Measurements from ENCODE around the gene ZPBP2.

The ZPBP2 gene

DNA sequence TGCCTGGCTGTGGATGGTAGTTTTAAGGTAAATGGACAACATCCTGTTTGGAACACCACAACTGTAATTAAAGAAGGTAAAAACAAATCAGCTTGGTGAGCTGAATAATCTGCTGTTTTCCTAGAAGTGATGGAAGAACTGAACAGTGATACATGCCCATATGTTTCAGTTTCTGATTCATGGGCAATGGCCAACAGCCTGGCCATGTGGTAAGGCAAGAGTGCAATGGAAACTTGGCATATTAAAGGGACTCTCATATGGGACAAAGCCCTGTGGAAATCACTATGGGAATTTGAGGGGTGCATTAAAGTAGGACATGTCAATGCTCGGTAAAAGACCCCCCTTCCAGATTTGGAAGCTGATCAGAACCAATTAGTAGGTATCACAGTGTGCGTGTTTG is 41.7 kb upstream of the ZPBP2 start:
- TF ChIP-seq ZFX (IDR thresholded peaks at IDR 0.05), result no peak
- TF ChIP-seq, protein P1, sequence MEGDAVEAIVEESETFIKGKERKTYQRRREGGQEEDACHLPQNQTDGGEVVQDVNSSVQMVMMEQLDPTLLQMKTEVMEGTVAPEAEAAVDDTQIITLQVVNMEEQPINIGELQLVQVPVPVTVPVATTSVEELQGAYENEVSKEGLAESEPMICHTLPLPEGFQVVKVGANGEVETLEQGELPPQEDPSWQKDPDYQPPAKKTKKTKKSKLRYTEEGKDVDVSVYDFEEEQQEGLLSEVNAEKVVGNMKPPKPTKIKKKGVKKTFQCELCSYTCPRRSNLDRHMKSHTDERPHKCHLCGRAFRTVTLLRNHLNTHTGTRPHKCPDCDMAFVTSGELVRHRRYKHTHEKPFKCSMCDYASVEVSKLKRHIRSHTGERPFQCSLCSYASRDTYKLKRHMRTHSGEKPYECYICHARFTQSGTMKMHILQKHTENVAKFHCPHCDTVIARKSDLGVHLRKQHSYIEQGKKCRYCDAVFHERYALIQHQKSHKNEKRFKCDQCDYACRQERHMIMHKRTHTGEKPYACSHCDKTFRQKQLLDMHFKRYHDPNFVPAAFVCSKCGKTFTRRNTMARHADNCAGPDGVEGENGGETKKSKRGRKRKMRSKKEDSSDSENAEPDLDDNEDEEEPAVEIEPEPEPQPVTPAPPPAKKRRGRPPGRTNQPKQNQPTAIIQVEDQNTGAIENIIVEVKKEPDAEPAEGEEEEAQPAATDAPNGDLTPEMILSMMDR (conservative IDR thresholded peaks at IDR 0.05), result no peak
- H3K27ac ChIP-seq, result no peak overlapping the region

DNA sequence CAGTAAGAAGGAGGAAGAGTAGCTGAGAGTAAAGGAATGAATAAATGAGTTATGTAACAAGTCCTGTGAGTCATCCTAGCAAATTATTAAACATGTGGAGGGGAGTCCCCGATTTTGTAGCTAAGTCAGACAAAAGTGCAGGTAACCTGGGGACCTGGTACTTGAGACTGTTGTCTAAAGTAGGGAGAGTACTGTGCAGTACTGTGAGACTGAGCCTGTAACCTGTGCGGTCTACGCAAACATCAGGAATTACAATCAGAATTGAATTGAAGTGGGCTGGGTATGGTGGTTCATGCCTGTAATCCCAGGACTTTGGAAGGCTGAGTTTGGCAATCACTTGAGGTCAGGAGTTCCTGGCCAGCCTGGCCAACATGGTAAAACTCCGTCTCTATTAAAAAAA is 39.6 kb upstream of the ZPBP2 start:
- TF ChIP-seq ZFX (IDR thresholded peaks at IDR 0.05), result no peak
- TF ChIP-seq, protein P1 (conservative IDR thresholded peaks at IDR 0.05), result no peak
- no peak overlapping the region for H3K27ac ChIP-seq

DNA sequence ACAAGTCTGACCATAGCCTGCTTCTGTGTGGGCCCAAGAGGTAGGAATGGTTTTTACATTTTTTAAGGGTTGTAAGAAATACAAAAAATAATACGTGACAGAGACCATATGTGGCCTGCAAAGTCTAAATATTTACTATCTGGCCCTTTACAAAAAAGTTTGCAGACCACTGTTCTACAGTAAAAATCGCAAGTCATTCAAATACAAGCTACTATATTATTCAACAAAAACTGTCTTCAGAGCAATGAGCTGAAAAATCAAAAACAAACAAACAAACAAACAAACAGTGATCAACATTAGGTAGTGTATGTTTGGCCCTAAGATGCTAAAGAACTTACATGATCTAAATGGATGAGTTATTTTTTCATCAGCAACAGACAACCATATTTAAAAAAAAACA is 36.4 kb upstream of the ZPBP2 start:
- H3K27ac ChIP-seq, result no peak overlapping the region
- TF ChIP-seq ZFX (IDR thresholded peaks at IDR 0.05), result no peak
- TF ChIP-seq, protein P1 (conservative IDR thresholded peaks at IDR 0.05), result no peak

DNA sequence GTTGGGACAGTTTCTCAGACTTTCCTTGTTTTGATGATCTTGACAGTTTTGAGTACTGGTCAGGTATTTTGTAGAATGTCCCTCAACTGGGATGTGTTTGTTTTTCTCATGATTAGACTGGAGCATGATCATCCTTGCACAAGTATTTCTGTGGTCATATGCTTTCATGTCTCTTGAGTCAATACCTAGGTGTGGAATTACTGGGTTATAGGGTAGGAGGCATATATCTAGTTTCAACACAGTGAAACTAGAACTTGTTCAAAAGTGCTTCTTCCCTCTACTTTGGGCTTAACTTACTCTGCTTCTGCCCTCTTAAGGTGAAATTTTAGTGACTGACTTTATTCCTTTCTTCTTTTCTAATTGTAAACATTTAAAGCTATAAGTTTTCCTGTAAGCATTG is 34.0 kb upstream of the ZPBP2 start:
- no peak overlapping the region for H3K27ac ChIP-seq
- TF ChIP-seq ZFX (IDR thresholded peaks at IDR 0.05), result no peak
- TF ChIP-seq, protein P1 (conservative IDR thresholded peaks at IDR 0.05), result no peak

DNA sequence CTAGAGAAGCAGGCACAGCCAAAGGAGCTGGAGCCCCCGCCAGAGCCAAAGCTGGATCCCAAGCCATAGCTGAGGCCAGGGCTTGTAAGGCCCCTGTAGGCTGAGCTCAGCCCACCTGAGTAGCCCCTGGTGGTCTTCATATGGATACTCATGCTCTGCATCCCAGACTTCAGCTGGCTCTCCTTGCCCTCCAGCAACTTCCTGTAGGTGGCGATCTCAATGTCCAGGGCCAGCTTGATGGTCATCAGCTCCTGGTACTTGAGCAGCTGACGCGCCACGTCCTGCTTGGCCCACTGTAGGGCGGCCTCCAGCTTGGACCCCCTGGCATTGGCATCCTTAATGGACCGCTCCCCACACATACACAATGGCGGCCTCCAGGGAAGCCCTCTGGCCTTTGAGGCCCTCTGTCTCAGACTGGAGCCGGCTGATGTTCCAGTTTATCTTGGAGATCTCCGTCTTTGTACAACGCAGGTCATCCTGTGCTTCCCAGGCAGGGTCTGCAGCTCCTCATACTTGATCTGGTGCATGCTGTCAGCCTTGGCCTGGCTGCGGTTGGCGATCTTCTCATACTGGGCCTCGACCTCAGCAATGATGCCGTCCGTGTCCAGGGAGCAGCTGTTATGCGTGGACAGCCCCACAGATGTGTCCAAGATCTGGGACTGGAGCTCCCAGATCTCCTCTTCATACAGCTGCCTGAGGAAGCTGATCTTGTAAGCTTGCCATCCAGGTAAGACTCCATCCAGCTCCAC is 32.8 kb upstream of the ZPBP2 start:
- H3K27ac ChIP-seq, result no peak overlapping the region
- no peak for TF ChIP-seq ZFX (IDR thresholded peaks at IDR 0.05)
- TF ChIP-seq, protein P1 (conservative IDR thresholded peaks at IDR 0.05), result no peak; the same call in 1 of the 2 replicates

DNA sequence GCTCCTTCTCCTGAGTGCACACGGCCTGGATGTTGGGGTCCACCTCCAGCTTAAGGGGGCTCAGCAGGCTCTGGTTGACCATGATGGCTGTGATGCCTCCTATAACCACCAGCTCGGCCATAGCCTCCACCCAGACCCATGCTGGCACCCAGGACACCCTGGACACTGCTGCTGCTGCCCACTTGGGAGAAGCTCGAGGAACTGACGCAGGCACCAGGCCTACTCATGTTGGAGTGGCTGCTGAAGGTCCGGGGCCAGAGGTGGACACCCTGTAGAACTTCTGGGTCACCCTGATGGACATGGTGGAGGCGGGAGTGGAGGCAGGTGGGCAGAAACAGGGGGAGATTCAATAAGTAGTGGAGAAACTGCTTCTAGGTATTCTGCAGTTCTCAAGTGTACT is 31.9 kb upstream of the ZPBP2 start:
- TF ChIP-seq ZFX (IDR thresholded peaks at IDR 0.05), result no peak
- TF ChIP-seq, protein P1 (conservative IDR thresholded peaks at IDR 0.05), result no peak
- H3K27ac ChIP-seq, result no peak overlapping the region

DNA sequence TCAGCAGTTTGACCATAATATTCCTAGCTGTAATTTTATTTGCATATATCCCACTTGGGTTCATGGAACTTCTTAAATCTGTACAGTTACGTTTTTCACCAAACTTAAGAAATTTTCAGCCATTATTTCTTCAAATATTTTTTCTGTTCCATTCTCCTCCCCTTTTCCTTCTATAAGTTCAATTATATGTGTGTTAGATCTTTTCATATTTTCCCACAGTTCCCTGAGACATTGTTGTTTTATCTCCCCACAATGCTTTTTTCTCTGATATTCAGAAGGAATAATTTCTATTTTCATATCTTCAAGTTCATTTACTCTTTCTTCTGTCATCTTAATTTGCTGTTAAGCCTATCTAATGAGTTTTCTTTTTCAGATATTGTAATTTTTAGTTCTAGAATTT is 29.9 kb upstream of the ZPBP2 start:
- no peak overlapping the region for H3K27ac ChIP-seq
- TF ChIP-seq, protein P1 (conservative IDR thresholded peaks at IDR 0.05), result no peak
- TF ChIP-seq ZFX (IDR thresholded peaks at IDR 0.05), result no peak

Data from C4-2B (cell line).